ENCODE results near the gene ILF3.

- TF ChIP-seq CTCF (conservative IDR thresholded peaks at IDR 0.05 in 1 of 2, IDR thresholded peaks at IDR 0.05 in 1 of 2; ENCODE audit: low read depth in 1 of 2, low read length in 2 of 2) (no peak), EZH2 (IDR thresholded peaks at IDR 0.05; ENCODE audit: low read length, missing control alignments) (no peak)
Measured at GRCh38 chr19:10615429-10616023, 38.6 kb upstream of the ILF3 start.
